TTC549 (cell line): Measurements from ENCODE around the gene EID3.
"Not testable (repeated sequence)": the region's sequence is repeated elsewhere in the genome, so short reads cannot be mapped to it uniquely, and the experiment has no call there.

ENCODE experiments used
- FAIRE-seq: peaks from 2 replicates; lab custom pipeline; 2012; peaks lifted over from hg19 to GRCh38; lab: Jason Lieb, UNC

EID3 gene

DNA sequence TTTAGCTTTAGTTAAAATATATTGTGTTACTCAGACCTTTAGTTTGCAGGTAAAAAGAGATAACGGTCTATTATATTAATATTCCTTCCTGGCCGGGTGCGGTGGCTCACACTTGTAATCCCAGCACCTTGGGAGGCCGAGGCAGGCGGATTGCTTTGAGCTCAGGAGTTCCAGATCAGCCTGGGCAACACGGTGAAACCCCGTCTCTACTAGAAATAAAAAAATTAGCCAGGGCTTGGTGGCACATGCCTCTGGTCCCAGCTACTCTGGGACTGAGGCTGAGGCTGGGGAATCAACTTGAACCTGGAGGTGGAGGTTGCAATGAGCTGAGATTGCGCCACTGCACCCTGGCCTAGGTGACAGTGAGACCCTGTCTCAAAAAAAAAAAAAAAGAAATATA is 13.2 kb upstream of the EID3 start:
- FAIRE-seq: no peak

DNA sequence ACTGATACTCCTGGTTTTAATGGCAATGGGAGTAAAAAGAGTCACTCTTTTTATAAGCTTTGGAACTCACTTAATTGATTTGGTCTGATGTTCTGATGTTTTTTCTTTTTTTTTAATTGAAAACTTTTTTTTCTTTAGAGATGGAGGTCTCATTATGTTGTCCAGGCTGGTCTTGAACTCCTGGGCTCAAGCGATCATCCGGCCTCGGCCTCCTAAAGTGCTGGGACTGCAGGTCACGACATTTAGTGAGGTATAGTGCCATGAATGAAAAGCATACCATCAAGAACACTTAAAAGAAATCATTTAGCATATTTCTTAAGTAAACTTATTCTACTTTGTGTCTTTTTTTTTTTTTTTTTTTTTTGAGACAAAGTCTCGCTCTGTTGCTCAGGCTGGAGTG is 12.7 kb upstream of the EID3 start:
- no peak for FAIRE-seq

DNA sequence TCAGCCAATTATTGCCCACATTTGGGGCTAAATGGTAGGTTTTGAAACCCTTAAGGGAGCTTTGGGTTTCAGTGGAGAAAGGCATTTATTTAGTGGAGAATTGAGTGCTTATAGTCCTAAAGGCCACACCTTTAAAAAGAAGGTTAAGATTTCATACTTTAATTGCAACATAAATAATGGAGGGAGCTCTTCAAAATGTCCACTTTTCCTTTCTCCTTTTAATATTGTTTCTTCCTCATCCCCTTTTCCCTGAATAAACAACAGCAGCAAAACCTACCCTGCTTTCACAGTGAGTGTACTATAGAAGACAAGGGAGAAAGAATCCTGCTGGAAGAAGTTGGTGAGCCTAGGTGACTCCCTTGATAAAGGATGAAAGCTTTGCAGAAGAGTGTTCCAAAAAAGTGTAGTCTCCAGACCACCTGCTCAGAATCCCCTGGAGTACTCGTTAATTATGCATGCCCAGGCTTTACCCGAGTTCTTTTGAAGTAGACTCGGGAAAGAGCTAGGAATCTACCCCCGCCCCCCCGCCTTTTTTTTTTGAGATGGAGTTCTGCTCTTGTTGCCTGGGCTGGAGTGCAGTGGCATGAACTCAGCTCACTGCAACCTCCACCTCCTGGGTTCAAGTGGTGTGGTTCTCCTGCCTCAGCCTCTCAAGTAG is 11.5 kb upstream of the EID3 start:
- FAIRE-seq: no peak

DNA sequence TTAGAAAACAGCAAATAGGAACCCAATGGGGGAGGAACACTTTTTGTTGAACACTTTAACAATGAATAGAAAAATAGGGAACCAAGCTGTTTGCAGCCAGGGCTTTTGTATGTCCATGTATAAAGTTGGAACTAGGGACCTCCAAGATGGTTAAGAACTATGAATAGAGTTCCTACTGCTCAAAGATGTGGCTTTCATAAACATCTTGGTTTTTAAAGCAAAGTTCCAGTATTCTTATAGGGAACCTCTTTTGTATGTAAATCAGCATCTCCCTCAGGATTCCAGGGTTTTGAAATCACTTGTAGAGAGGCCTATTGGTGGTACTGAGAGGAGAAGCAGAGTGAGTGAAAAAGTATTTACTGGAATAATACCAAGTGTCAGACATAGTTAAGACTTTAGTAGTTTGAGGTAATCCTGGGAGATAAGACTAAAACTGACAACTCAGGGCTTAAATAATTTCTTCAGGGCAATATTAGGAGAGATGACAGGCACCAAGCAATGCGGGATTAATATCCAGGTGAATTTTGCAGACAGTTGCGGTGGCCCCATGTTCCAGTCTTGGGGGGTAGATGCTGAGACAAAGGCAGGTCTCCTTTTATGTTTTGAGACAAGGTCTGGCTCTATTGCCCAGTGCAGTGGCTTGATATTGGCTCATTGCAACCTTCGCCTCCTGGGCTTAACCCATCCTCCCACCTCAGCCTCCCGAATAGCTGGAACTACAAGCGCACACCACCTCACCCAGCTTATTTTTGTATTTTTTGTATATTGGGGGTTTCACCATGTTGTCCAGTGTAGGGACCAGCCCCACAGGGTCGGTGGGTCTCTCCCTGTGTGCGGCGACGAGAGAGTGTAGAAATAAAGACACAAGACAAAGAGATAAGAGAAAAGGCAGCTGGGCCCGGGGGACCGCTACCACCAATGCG is 10.4 kb upstream of the EID3 start:
- FAIRE-seq: no peak

DNA sequence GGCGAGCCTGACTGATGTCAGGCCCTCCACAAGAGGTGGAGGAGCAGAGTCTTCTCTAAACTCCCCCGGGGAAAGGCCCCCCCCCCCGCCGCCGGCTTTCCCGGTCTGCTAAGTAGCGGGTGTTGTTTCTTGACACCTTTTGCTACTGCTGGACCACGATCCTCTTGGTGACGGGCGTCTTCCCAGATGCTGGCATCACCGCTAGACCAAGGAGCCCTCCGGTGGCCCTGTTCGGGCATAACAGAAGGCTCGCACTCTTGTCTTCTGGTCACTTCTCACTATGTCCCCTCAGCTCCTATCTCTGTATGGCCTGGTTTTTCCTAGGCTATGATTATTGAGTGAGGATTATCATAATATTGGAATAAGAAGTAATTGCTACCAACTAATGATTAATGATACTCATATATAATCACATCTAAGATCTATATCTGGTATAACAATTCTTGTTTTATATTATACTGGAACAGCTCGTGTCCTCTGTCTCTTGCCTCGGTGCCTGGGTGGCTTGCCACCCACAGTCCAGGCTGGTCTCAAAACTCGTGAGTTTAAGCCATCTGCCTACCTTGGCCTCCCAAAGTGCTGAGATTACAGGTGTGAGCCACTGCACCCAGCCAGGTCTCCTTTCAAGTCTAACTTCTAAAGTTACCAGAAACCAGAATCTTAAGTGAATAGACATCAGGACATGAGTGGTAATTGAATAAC is 9.2 kb upstream of the EID3 start:
- not testable (repeated sequence) for FAIRE-seq

DNA sequence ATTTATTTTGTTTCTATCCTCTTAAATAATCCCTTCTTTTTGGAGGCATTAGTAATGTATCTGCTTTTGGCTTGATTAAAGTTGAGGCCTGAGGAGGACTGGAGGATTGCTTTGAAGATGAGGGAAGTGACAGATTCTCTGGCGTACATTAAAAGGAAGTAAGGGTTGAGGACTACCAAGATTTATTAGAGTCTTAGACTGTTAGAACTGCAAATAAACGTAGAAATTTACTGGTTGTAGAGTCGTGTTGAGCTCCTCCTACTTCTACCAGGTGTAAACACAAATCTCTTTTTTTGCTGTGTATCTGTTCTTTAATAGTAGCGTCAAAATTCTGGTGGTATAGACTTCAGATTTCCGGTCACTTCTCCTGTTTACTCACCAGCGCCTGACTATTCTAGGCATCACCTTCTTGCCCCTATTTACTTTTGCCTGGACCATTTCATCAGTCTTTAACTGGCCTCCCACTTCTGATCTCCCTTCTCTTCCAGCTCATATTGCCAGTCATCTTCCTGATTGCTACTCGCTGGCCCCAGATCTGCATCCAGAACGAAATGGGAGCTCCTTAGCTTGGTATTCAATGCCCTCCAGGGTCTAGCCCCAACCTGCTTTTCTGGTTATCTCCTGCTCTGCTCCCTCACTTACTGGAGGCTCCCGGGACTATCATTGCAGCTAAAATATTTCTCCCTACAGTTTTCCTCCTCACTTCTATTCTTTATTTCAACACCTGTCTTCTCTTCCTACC is 8.4 kb upstream of the EID3 start:
- FAIRE-seq: no peak

DNA sequence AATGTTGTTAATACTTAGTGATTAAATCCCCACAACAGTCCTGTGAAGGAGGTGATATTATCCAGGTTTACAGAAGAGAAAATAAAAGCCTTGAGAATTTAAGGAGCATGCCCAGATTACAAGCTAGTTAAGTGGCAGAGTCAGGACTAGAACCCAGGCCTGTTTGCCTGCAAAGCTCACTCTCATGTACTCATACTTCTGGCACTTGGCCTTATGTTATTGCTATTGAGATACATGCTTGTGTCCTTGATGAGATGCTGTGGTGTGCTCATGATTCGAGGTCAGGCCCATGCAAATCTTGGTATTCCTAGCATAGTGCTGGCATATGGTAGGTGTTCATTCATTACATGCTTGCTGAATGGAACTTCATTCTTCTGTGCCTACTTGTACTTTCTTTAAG is 7.6 kb upstream of the EID3 start:
- no peak for FAIRE-seq

DNA sequence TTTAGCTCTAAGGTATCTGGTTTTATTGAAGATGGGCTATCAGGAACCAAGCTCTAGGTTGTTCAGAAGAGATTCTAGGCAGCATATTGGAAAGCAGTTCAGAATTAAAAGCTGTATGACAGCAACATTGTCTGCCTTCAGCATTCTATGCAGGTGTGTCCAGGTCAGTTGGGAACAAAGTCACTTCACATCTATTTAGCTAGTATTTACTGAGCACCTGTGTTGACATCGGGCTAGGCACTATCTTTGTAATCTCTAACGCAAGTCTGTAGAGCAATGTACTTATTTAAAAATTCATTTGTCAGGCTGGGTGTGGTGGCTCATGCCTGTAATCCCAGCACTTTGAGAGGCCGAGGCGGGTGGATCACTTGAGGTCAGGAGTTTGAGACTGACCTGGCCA is 6.8 kb upstream of the EID3 start:
- no peak for FAIRE-seq

DNA sequence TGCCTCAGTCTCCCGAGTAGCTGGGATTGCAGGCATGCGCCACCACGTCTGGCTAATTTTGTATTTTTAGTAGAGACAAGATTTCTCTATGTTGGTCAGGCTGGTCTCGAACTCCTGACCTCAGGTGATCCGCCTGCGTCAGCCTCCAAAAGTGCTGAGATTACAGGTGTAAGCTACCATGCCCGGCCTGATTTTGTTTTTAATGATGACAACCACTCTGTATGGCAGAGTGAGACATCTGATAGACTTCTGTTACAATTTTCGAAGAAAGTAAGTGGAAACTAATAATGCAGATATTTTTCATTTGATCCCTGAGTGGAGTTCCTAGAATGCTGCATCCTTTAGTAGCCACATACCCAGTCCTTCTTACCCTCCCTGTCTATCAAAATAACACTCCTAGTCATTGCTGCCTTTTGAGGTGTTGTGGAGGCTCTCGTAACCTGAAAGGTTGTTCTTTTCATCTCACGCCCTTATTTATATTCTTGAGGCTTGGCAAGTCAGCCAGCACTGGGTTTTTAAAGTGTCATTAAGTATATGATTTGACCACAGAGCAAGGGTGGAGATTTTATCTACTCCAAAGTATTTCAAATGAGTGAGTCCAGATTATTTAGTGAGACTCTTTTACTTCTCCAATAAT is 5.9 kb upstream of the EID3 start:
- FAIRE-seq: no peak

DNA sequence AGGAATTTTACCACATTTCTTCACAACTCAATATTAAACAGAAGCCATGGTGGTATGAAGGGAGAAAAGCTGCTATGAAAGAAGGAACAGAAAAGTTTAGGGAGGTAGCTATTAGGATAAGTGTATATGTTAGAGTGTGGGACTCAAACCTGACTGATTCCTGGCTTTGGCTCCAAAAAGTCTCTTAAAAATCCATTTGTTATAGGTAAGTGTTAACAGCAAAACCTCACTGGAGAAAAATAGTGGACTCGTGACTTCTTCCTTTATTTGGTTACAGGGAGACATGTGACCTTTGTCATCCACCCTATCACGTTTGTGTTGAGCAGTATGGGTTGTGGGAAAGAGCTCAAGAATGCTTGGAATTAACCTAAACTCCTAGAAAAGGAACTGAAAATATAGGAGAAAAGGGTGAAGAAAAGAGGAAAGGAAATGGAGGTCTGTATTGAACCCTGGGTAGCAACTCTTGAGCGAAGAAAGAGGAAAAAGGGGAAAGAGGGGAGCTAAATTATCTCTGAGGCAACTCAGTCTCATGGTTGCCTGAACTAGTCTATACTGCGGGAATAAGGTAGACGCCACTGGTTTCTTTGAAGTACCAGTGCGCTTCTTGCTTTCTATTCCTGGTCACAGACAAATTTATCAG is 3.6 kb upstream of the EID3 start:
- FAIRE-seq: no peak

DNA sequence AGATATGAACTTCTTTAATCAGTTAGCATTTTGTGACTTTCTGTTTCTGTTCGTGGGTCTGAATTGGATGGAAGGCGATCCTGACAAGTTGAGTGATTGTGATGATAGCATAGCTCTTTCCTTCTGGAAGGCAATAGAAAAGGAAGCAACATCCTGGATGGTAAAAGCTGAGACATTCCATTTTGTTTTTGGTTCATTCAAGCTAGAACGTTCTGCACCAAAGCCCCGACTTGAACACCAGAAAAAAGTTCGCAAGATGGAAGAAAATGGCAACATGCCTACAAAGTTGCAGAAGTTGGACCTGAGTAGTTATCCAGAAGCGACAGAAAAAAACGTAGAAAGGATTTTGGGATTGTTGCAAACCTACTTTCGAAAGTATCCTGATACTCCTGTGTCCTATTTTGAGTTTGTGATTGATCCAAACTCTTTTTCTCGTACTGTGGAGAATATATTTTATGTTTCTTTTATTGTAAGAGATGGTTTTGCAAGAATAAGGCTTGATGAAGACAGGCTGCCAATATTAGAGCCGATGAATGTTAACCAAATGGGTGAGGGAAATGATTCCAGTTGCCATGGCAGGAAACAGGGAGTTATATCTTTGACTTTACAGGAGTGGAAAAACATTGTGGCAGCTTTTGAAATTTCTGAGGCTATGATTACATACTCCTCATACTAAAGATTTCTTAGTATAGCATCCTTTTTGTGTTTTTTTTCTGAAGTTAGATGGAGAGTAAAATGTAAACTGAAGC is 896 bp downstream of the EID3 start:
- no peak for FAIRE-seq

DNA sequence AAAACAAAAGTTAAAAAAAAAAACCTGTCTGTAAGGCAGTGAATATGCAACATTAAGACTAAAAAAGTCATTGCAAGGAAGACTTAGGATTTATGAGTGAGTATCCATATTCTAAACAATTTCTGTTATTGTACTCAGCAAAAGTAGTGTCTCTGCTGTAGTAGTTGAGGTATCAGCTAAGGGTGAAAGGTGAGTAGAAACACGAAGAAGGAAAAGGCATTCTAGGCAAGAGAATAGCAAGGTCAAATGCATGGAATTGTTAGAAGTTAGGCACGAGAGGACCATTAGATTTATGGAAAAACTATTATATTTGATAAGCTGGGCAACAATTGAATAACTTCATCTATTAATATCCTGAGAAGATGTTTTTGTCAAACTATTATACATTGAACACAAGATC is 1.8 kb downstream of the EID3 start:
- no peak for FAIRE-seq

DNA sequence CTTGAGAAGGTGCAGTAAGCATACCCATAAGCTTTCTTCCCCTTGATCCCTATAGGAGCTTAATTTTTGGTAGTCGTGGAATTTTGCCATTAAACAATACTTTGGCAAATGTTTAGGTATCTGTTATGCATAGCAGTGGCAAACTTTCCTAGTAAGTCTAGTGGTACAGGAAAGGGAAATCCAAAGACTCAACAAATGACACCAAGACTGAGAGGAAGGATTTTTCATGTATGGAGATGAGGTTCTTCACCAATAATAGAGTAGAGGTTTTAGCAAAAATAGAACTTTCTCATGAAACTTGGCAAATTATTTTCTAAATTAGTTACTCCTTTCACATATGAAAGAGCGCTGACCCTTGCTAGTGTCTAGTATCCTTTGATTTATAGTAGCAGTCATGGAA is 2.8 kb downstream of the EID3 start:
- no peak for FAIRE-seq

DNA sequence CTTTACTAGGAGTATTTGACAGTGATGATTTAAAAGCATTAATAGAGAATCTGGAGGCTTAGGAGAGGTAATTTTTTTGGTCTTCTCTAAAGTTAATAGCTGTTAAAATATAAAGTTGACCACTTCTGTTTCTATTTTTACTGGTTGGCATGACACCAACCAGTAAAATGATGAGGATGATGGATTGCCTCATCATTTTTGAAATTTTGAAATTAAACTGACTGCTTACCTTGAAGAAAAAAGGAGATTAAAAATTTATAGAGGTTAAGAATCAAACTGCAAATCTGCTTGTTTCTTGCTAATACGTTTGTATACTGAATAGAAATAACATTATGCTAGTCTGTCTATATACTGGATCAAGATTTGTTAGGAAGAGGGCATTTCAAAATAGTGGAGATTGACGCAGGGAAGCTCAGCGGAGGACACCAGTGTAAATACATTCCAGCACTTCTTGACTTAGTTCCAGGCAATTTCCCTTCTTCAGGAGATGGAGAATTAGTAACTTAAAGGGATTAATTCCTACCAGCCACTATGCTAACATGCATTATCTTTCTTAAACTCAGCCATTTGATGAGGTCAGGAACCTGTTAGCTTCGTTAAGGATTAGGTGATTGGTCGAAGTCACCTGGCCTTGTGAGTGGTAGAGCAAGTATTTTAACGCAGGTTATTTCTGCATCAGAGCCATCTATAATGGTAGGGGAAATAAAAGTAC is 3.6 kb downstream of the EID3 start:
- no peak for FAIRE-seq

DNA sequence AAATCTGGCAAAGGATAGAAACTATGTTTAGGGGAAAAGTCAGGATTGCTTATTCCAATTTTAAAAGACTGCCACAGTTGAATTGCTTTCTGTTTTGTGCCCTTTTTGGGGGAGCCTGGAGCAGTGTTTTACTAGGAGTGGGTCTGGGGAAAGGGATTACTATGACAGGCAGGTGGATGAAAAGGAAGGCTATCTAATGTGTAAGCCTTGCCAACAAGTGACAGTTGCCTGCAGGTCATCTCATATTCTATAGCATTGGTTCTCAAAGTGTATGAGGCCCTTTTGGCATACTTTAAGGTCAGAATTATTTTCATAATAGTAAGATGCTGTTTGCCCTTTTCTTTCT is 4.1 kb downstream of the EID3 start:
- no peak for FAIRE-seq

DNA sequence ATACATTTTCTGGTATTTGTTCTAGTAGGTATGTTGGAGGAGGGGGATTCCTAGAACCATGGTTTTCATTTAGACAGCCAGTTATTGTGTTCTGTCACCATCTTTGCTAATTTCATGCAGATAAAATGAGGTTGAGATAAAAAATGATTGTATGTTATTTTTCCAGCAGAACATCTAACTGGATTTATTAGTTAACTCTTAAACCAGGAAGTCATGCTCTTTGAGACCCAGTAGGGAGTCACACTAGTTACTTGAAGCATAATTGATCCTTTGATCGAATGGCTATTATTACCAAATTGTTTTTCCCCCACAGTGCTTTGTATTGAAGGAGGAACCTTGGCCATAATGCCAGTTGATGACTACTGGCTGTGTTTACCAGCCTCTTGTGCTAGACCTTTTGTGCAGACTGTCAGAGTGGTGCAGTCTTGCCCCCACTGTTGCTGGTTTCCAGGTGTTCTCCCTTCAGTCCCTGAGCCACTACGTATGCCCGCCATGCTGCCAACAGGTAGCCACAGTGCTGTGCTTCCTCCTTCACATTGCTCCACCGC is 6.0 kb downstream of the EID3 start:
- FAIRE-seq: no peak

DNA sequence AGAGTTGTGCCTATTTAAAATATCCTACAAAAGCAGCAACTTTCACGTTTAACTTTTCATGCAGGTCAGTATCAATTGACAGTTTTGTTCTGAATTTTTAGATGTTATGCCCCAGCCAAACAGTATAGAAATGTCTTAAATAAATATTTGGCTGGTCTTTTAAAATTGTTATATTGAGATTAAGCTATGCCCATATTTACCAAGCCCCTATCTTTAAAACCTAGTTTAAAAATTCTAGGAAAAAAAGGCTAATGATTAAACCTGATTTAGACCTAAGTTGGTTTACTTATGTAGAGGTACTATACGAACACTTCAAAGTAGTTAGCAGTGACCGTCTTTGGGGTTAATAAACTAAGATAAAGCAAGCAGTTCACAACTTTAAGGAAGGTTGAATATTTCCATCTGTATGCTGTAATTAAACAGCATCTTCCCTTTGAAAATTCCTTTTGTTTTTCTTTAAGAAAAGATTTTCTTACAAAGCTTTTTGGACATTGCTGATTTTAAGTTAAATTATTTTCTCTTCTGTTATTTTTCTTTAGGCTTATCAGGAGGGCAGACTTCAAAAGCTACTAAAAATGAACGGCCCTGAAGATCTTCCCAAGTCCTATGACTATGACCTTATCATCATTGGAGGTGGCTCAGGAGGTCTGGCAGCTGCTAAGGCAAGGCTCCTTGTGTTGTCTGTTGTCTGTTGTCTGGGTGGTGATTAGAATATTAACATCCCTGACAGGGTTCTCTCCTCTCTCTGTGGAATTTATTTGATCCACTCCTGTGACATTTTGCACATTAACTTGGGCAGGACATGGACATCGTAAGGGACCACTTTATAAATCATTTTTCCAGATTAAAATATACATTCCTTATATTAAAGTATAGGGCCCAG is 7.5 kb downstream of the EID3 start:
- FAIRE-seq: no peak

DNA sequence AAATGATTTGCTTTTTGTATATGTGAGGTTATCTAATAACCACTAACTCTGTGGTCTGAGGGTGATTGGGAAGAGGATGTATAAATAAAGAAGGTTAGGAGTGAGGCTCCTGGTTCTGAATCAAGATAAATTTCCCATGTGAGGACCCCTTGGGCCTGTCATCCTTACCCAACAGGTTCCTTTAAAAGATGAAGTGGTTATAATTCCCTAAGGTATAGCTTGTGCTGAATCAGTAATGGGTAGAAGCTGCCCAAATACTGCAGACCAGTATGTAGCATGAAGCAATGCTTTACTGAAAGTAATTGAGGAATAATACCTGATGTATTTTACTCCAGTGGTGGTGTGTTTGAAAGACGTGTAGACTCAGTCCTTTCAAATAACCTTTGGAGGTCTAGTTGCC is 8.7 kb downstream of the EID3 start:
- FAIRE-seq: no peak

DNA sequence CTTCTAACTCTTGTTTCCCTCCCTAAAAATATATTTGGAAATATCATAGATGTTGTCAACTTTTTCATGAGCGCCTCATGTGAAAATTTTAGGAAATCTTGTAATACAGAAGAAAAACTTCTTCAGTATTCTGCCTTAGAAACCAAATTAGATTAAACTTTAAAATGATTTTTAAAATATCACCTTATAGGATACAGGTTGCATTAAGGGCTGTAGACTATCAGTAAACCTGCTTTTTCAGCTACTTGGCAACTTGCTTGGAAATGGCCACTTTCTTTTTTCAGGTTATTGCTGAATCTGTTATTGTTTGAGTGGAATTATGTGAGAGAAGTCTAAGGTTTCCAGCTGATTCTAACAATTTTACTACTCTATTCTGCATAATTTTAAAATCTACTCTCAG is 9.1 kb downstream of the EID3 start:
- FAIRE-seq: no peak
